Mesendoderm (in vitro differentiated cells): Measurements from ENCODE around the gene SLC51A.
A peak's percentile ranks its signal among the peaks of the same experiment; 100 is the strongest.
"Not testable (repeated sequence)": the region's sequence is repeated elsewhere in the genome, so short reads cannot be mapped to it uniquely, and the experiment has no call there.

Experiments
- DNase-seq: peaks from one replicate; pipeline ENCODE4 v3.0.0; 2013
- H2AK5ac ChIP-seq: 2 replicates; pipeline ENCODE4 v1.6.1; 2013; ENCODE audit warnings: low read length, inconsistent platforms
- H2BK120ac ChIP-seq: 2 replicates; pipeline ENCODE4 v1.6.1; 2013; ENCODE audit warnings: low read depth, mild to moderate bottlenecking, low read length, moderate library complexity, mixed read lengths
- H2BK15ac ChIP-seq: replicated peaks from 2 replicates; pipeline ENCODE4 v1.6.1; 2013; ENCODE audit warnings: low read depth, mild to moderate bottlenecking, moderate library complexity
- H2BK5ac ChIP-seq: 2 replicates; pipeline ENCODE4 v1.6.1; 2013; ENCODE audit warnings: low read length, inconsistent platforms
- H3K18ac ChIP-seq: 2 replicates; pipeline ENCODE4 v1.6.1; 2013; ENCODE audit warnings: mild to moderate bottlenecking, low read length, mixed read lengths
- H3K23ac ChIP-seq: one replicate; pipeline ENCODE4 v1.6.1; 2013; ENCODE audit warnings: low read length
- H3K27ac ChIP-seq: 2 replicates; pipeline ENCODE4 v1.5.1; 2013; ENCODE audit warnings: low read depth, mild to moderate bottlenecking, inconsistent platforms, low read length, moderate library complexity
- H3K27me3 ChIP-seq: 2 replicates; pipeline ENCODE4 v1.6.1; 2013; ENCODE audit warnings: low read length, control low read depth, mild to moderate bottlenecking, inconsistent platforms; ENCODE audit not compliant: insufficient read depth, poor library complexity
- H3K36me3 ChIP-seq: 2 replicates; pipeline ENCODE4 v1.6.1; 2013; ENCODE audit warnings: low read length, inconsistent platforms; ENCODE audit not compliant: control insufficient read depth, insufficient read depth
- H3K4ac ChIP-seq: one replicate; pipeline ENCODE4 v1.6.1; 2013; ENCODE audit warnings: low read depth, mild to moderate bottlenecking, low read length, moderate library complexity
- H3K4me1 ChIP-seq: 2 replicates; pipeline ENCODE4 v1.6.1; 2013; ENCODE audit warnings: low read depth, low read length, inconsistent platforms; ENCODE audit not compliant: control insufficient read depth
- H3K4me2 ChIP-seq: 2 replicates; pipeline ENCODE4 v1.6.1; 2013; ENCODE audit warnings: low read length
- H3K4me3 ChIP-seq: 2 replicates; pipeline ENCODE4 v1.5.1; 2013; ENCODE audit warnings: mild to moderate bottlenecking, low read length
- H3K56ac ChIP-seq: one replicate; pipeline ENCODE4 v1.6.1; 2013; ENCODE audit warnings: low read length
- H3K79me1 ChIP-seq: 2 replicates; pipeline ENCODE4 v1.6.1; 2013; ENCODE audit warnings: low read length, inconsistent platforms
- H3K79me2 ChIP-seq: 2 replicates; pipeline ENCODE4 v1.6.1; 2013; ENCODE audit warnings: mild to moderate bottlenecking, low read length; ENCODE audit not compliant: control insufficient read depth, insufficient read depth
- H3K9ac ChIP-seq: 2 replicates; pipeline ENCODE4 v1.6.1; 2013; ENCODE audit warnings: low read length, inconsistent platforms
- H4K5ac ChIP-seq: one replicate; pipeline ENCODE4 v1.6.1; 2013; ENCODE audit warnings: low read length
- H4K8ac ChIP-seq: one replicate; pipeline ENCODE4 v1.6.1; 2013; ENCODE audit warnings: low read depth, mild to moderate bottlenecking, control low read depth, low read length, moderate library complexity
- WGBS: extraction: QIAGEN DNeasy Blood & Tissue Kit; methylation state at CpG from one replicate; pipeline ENCODE4 v1.1.7; 2013; ENCODE audit warnings: low lambda C conversion rate, missing lambda C conversion rate; ENCODE audit not compliant: insufficient coverage; ENCODE audit errors: extremely low coverage; 5-methylcytosine and 5-hydroxymethylcytosine counted together

Gene SLC51A

GRCh38 chr3:196198771-196199753 lies 17.3 kb upstream of the SLC51A start:
- DNase-seq: peak; percentile 66

GRCh38 chr3:196202516-196202970 lies 13.8 kb upstream of the SLC51A start:
- WGBS: no CpG with 5 or more reads among the region's 21 CpGs
- no peak overlapping the region for H3K4me3 ChIP-seq

More at GRCh38 chr3:196198771-196199753, 17.3 kb upstream of the SLC51A start:
- no peak overlapping the region for H2BK5ac ChIP-seq
- no peaks in the 10 kb centered on the region for H3K79me1 ChIP-seq
- no peak overlapping the region for H3K4ac ChIP-seq
- no peak overlapping the region for H3K23ac ChIP-seq
- no peaks in the 10 kb centered on the region for H3K4me1 ChIP-seq
- no peak overlapping the region for H4K8ac ChIP-seq
- no peak overlapping the region for H4K5ac ChIP-seq
- H3K9ac ChIP-seq: no peak overlapping the region
- H3K56ac ChIP-seq: no peak overlapping the region
- H3K36me3 ChIP-seq: no peaks in the 10 kb centered on the region
- no peak overlapping the region for H3K18ac ChIP-seq
- H3K4me3 ChIP-seq: no peak overlapping the region
- H3K27ac ChIP-seq: no peak overlapping the region
- no peak overlapping the region for H2BK15ac ChIP-seq
- no peak overlapping the region for H2BK120ac ChIP-seq
- WGBS: no CpG with 5 or more reads among the region's 19 CpGs
- no peak overlapping the region for H2AK5ac ChIP-seq
- no peaks in the 10 kb centered on the region for H3K79me2 ChIP-seq
- H3K4me2 ChIP-seq: no peak overlapping the region
- H3K27me3 ChIP-seq: no peaks in the 10 kb centered on the region

GRCh38 chr3:196203846-196204245 lies 12.5 kb upstream of the SLC51A start:
- WGBS: no CpG with 5 or more reads among the region's 3 CpGs
- Histone ChIP-seq H3K4me3 (no peak overlapping the region), H4K5ac (no peak overlapping the region), H3K18ac (no peak overlapping the region), H3K27me3 (no peaks in the 10 kb centered on the region), H3K4ac (no peak overlapping the region), H2BK120ac (no peak overlapping the region), H4K8ac (no peak overlapping the region), H3K27ac (no peak overlapping the region), H3K4me1 (no peaks in the 10 kb centered on the region), H3K23ac (no peak overlapping the region), H3K4me2 (no peak overlapping the region), H2AK5ac (no peak overlapping the region), H3K79me2 (no peaks in the 10 kb centered on the region), H3K36me3 (no peaks in the 10 kb centered on the region), H2BK15ac (no peak overlapping the region), H3K9ac (no peak overlapping the region), H3K56ac (no peak overlapping the region), H3K79me1 (no peaks in the 10 kb centered on the region), H2BK5ac (no peak overlapping the region)
- DNase-seq: no peak

More at GRCh38 chr3:196202516-196202970, 13.8 kb upstream of the SLC51A start:
- Histone ChIP-seq H4K8ac (no peak overlapping the region), H4K5ac (no peak overlapping the region), H3K27me3 (no peaks in the 10 kb centered on the region), H3K56ac (no peak overlapping the region), H3K79me2 (no peaks in the 10 kb centered on the region), H3K79me1 (no peaks in the 10 kb centered on the region), H3K4me1 (no peaks in the 10 kb centered on the region), H2BK15ac (no peak overlapping the region), H3K4me2 (no peak overlapping the region), H3K18ac (no peak overlapping the region), H3K36me3 (no peaks in the 10 kb centered on the region), H2BK5ac (no peak overlapping the region), H3K9ac (no peak overlapping the region), H3K23ac (no peak overlapping the region), H3K4ac (no peak overlapping the region), H2BK120ac (no peak overlapping the region), H2AK5ac (no peak overlapping the region), H3K27ac (no peak overlapping the region)
- no peak for DNase-seq

GRCh38 chr3:196205442-196206205 lies 10.7 kb upstream of the SLC51A start:
- DNase-seq: peak; percentile 35
- H3K9ac ChIP-seq, H3K18ac ChIP-seq, H3K56ac ChIP-seq, H3K27me3 ChIP-seq, H3K4me2 ChIP-seq, H3K27ac ChIP-seq, H3K79me1 ChIP-seq, H2BK120ac ChIP-seq, H4K5ac ChIP-seq, H2BK15ac ChIP-seq, H3K4me1 ChIP-seq, H3K79me2 ChIP-seq, H3K4ac ChIP-seq, H4K8ac ChIP-seq, H2AK5ac ChIP-seq, H3K23ac ChIP-seq, H3K4me3 ChIP-seq, H2BK5ac ChIP-seq, H3K36me3 ChIP-seq: not testable (repeated sequence)
- no CpG with 5 or more reads among the region's 9 CpGs for WGBS

GRCh38 chr3:196207159-196207832 lies 9.0 kb upstream of the SLC51A start:
- Histone ChIP-seq H3K4me2 (peak overlapping the region; percentile 49), H3K4me1 (no peaks in the 10 kb centered on the region), H4K8ac (no peak overlapping the region), H3K9ac (peak overlapping the region; percentile 30), H2BK5ac (no peak overlapping the region), H3K18ac (no peak overlapping the region), H3K27me3 (no peaks in the 10 kb centered on the region), H2BK120ac (no peak overlapping the region), H3K4me3 (peak overlapping the region; percentile 30), H3K79me2 (no peaks in the 10 kb centered on the region), H3K56ac (peak overlapping the region; percentile 44), H4K5ac (no peak overlapping the region), H3K27ac (no peak overlapping the region), H2AK5ac (no peak overlapping the region), H3K23ac (no peak overlapping the region), H3K4ac (no peak overlapping the region), H2BK15ac (no peak overlapping the region), H3K36me3 (no peaks in the 10 kb centered on the region), H3K79me1 (no peaks in the 10 kb centered on the region)
- DNase-seq: no peak
- no CpG with 5 or more reads among the region's 70 CpGs for WGBS
